AML-193 (cell line): ENCODE results near the gene NCS1.
"Not testable (repeated sequence)": the region's sequence is repeated elsewhere in the genome, so short reads cannot be mapped to it uniquely, and the experiment has no call there.

Experiments used
- DNase-seq, 2 experiments: peaks; one replicate each; lab custom pipeline; 2025; lab: John Stamatoyannopoulos, UW

The NCS1 gene

GRCh38 chr9:130237763-130238524 lies 65.7 kb downstream of the NCS1 start:
- no peak for DNase-seq

DNA sequence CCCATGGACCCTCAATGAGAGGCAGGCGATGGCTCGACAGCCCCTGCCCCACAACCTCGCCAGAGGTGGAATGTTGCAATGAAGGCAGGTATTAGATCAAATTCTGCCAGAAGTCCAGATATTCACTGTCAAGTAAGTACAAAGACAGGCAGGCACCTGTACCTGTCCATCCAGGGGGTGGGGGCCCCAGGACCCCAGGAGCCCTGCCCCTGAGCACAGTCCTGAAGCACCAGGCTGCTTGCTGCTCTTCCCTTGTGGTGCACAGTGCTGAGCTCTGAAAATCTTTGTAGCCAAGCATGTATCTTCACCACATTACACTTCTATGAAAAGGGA lies 67.1 kb downstream of the NCS1 start:
- DNase-seq: no peak

GRCh38 chr9:130239741-130240241 lies 67.6 kb downstream of the NCS1 start:
- no peak for DNase-seq

GRCh38 chr9:130240410-130241197 lies 68.4 kb downstream of the NCS1 start:
- DNase-seq: peak; percentile 55 to 56

GRCh38 chr9:130241198-130241535 lies 69.0 kb downstream of the NCS1 start:
- no peak for DNase-seq

DNA sequence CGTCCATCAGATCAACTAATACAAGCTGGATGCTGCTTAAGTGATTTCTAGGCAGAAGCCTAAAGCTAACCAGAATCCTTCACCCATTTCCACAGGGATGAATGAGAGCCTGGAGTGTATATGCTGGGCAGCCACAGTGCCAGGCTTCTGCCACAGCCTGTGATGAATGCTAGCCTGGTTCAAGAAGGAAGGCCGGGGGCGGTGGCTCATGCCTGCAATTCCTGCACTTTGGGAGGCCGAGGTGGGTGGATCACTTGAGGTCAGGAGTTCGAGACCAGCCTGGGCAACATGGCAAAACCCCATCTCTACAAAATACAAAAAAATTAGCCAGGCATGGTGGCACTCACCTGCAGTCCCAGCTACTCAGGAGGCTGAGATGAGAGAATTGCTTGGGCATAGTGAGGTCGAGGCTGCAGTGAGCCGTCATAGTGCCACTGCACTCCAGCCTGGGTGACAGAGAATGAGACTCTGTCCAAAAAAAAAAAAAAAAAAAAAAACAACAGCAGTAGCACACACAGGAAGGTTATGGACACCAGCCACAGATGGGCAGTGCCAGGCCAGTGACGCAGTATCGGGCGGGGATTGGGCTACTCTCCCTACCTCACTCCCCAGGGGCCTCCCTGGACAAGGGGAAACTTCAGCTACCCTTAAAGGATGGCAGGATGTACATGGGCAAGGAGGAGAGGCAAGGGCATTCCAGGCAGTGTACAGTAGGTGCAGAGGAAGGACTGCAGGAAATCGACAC lies 70.2 kb downstream of the NCS1 start:
- DNase-seq: no peak

- DNase-seq: peak; percentile 8 to 28
Measured at GRCh38 chr9:130243015-130243881, 71.0 kb downstream of the NCS1 start.

DNA sequence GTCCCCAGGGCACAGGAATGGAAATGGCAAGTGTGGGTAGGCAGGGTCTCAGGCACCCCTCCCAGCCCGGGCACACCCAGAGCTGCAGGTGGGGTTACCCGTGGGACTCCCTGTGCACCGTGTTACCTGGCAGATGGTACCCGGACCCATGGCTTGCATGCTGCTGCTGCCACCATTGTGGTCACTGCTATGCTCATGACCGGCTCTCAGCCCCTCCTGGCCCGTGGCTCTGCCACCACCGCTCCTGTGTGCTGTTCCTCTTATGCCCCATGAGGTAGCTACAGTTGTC lies 71.6 kb downstream of the NCS1 start:
- DNase-seq: no peak

DNA sequence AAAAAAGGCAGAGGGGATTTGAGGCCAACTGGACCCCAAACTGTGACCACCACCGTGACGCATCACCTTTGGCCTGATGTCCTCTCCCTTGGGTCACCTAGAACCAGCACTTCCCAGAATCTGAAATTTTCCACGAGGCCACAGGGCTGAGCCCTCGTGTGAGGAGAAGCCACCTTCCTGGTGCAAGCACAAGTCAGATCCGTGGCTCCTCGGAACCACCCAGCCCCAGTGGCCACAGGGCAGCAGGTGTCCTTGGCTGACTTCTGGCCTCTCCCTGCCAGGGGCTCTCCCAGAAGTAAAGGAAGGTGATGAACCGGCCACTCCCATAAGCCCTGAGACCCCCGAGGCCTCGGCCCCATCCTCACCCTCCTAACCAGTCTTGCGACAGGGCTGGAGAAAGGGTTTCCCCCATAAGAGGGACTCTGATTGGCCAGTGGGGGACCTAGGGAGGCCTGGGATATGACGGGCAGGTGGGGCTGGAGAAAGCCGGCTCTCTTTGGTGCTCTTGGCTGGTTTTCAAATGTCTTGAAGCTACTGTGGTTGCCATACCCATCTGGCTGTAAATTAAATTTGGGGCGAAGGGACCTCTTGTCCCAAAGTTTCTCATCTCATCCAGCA lies 72.5 kb downstream of the NCS1 start:
- no peak for DNase-seq

DNA sequence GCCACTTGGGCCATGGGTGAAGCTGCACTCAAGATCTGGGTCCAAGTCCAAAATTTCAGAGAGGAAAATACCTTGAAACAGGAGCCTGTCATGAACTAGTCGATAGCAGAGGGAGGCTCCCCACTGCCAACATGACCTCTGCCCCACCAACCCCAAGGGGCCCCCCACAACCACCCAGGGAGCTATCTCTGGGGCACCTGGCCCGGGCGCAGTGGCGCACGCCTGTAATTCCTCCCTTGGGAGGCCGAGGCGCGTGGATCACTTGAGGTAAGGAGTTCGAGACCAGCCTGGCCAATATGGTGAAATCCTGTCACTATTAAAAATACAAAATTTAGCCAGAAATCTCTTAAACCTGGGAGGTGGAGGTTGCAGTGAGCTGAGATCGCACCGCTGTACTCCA lies 73.3 kb downstream of the NCS1 start:
- no peak for DNase-seq

DNA sequence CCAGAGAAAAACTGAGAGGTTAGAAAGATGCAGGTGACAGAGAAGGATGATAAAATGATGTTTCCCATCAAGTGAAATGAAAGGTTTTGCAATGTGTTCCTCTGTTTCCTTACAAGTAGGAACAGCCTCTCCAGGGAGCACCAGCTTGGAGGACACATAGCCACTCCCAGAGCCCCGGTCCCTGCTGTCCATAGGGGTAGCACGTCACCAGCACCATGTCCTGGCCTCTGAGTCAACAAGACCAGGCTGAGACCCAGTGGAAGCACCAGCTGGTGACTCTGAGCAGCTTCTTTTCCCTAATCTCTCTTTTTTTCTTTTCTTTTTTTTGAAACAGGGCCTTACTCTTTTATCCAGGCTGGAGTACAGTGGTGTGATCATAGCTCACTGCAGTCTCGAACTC lies 73.9 kb downstream of the NCS1 start:
- no peak for DNase-seq

DNA sequence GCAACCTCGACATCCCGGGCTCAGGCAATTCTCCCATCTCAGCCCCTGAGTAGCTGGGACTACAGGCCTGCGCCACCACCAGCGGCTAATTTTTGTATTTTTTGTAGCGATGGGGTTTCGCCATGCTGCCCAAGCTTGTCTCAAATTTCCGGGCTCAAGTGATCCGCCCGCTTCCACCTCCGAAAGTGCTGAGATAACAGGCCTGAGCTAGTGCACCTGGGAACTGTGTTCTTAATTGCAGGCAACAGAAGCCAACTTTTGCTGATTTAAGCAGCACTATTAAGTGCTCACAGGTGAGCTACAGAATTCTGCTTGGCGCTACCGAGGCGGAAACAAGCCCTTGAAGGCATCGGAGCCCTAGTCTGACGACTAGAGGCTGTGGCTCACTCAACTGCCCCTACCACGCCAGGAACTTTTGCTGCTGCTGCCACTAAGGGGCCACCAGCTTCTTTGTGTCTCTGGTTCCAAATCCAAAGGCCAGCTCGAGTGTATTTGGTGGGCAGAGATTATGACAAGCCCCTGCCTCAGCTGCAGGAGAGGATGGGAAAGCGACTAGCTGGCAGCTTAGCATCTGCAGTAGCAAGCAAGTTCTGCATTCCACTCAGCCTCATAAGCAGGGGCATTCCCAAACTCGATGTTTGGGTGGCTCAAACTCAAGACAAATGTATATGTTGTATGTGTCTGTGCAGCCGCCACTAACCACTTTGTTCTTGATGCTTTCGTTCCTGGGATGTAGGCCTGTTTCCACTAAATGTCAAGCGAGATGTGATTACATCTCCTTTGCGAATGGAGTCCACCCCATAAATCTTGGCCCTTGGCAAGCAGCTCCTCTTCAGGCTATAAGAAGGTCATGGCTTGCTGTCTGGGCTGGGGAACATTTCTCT lies 82.8 kb downstream of the NCS1 start:
- no peak for DNase-seq

- DNase-seq: no peak
Measured at GRCh38 chr9:130255631-130256134, 83.5 kb downstream of the NCS1 start.

DNA sequence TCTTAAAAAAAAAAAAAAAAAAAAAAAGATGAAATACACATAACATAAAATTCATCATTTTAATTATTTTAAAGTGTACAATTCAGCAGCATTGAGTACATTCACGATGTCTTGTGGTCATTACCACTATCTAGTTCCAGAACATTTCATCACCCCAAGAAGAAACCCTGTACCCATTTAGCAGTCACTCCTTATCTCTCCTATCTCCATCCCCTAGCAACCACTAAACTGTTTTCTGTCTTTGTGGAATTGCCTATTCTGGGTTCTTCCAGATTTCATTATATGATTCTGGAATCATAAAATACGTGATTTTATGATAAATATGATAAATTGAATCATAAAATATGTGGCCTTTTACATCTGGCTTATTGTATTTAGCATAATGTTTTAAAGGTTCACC lies 84.4 kb downstream of the NCS1 start:
- DNase-seq: no peak

- DNase-seq: not testable (repeated sequence)
Measured at GRCh38 chr9:130258137-130258536, 85.9 kb downstream of the NCS1 start.

- no peak for DNase-seq
Measured at GRCh38 chr9:130259044-130259443, 86.8 kb downstream of the NCS1 start.

DNA sequence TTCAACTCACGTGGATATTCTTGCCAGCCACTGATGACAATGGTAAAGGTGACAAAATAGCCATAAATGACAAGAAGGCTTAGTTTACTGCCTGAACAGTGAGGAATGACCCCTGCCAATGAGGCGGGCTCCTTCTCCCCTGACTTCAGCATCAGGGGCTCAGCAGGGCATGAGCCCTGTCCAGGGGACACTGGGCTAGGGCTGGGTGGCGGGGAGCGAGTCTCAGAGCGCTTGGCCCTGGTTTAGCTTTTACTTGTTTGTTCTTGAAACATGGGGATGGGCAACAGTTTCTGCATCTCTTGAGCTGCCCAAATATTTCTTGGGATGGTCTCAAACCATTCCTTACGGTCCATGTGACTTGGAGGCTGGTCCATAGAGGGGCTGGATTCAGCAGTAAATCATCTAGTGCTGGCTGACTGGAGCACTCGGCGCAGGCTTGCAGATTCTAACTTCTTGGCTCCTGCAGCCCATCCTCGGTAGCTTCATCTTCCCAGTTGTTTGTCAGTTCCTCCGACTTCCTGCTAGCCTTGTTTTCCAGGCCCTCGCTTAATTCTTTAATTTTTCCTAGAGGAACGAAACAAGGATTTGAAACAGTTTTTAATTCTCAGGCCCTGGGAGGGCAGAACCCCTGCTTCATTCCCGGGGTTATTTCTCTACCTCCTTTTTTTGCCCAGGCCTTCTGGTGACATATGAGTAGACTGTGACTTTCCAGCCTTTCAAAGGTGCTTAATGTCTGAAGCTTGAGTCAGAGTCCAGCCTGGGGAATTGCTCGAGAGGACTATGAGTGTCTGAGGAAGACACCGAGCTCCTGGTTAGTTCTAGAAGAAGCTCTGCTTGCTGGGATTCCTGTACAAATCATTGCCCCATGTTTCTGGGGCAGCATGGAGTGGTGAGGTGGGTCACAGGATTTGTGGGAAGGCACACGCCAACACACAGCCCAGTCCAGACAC lies 88.9 kb downstream of the NCS1 start:
- DNase-seq: no peak

GRCh38 chr9:130262061-130262745 lies 90.0 kb downstream of the NCS1 start:
- no peak for DNase-seq

GRCh38 chr9:130262771-130263170 lies 90.6 kb downstream of the NCS1 start:
- no peak for DNase-seq
